Thyroid gland (tissue), 4 donors: Measurements from ENCODE around the gene SCARF1. TPM values are rescaled to one million over a fixed set of nuclear protein-coding genes. Genes with fewer than 3 reads are reported as not detected.
"Not testable (repeated sequence)": the region's sequence is repeated elsewhere in the genome, so short reads cannot be mapped to it uniquely, and the experiment has no call there.

Experiments
- DNase-seq, 2 donors: peaks; one replicate each; pipeline ENCODE4 v3.0.0-alpha.2; 2019
- H3K27ac ChIP-seq, 3 donors: fragments of 200-600 bp; sonication (generic); 1 replicate in 2 of 3; 2 replicates in 1 of 3; pipeline ENCODE4 v1.5.1; 2016 to 2019; ENCODE audit warnings: mild to moderate bottlenecking in 1 of 3, moderate library complexity in 1 of 3
- H3K27me3 ChIP-seq: fragments of 200-600 bp; sonication (generic); one replicate; pipeline ENCODE4 v1.5.1; 2019
- H3K36me3 ChIP-seq, 2 donors: fragments of 200-600 bp; sonication (generic); one replicate each; pipeline ENCODE4 v1.5.1; 2016 to 2019
- H3K4me1 ChIP-seq, 2 donors: fragments of 200-600 bp; sonication (generic); one replicate each; pipeline ENCODE4 v1.5.1; 2017 to 2019
- H3K4me3 ChIP-seq, 3 donors: fragments of 200-600 bp; sonication (generic); replicated peaks in 1 of 3; 1 replicate in 2 of 3; 2 replicates in 1 of 3; pipeline ENCODE4 v1.5.1; 2016; ENCODE audit warnings: mild to moderate bottlenecking in 1 of 3
- H3K9me3 ChIP-seq: fragments of 200-600 bp; sonication (generic); one replicate; pipeline ENCODE4 v1.5.1; 2017
- POLR2A ChIP-seq, 2 donors: fragments of 450-650 bp; IDR thresholded peaks; one replicate each; pipeline ENCODE4 v1.6.1; 2017; ENCODE audit warnings: antibody characterized with exemption in 2 of 2, mild to moderate bottlenecking in 2 of 2, moderate library complexity in 1 of 2
- WGBS, 2 donors: methylation state at CpG; one replicate each; pipeline ENCODE4 v1.1.5; 2017; 5-methylcytosine and 5-hydroxymethylcytosine counted together
- intact Hi-C: fragments of 100-400 bp; cut with DNase I; formaldehyde crosslinking; loops from one replicate; pipeline ENCODE4 v1.15.1; 2023
- total RNA-seq, 4 donors: library from RNA; depleted of rRNA; stranded (reverse); fragments of >200 nt; gene quantifications; one replicate each; pipeline ENCODE4 v1.2.3, GENCODE V29; 2016
- TF ChIP-seq, protein P1 (sequence below), 6 experiments: fragments of 200-600 bp in 3 of 6; fragments of 450-650 bp in 3 of 6; sonication (generic) in 3 of 6; IDR thresholded peaks; one replicate each; pipeline ENCODE4 v1.5.1; 2016 to 2019; ENCODE audit warnings: antibody characterized with exemption in 6 of 6, mild to moderate bottlenecking in 2 of 6, inconsistent platforms in 1 of 6, moderate library complexity in 1 of 6

Gene SCARF1
- total RNA-seq, 4 donors from 2014 or later = 31.6 to 52.0 (median 35.5) TPM

DNA sequence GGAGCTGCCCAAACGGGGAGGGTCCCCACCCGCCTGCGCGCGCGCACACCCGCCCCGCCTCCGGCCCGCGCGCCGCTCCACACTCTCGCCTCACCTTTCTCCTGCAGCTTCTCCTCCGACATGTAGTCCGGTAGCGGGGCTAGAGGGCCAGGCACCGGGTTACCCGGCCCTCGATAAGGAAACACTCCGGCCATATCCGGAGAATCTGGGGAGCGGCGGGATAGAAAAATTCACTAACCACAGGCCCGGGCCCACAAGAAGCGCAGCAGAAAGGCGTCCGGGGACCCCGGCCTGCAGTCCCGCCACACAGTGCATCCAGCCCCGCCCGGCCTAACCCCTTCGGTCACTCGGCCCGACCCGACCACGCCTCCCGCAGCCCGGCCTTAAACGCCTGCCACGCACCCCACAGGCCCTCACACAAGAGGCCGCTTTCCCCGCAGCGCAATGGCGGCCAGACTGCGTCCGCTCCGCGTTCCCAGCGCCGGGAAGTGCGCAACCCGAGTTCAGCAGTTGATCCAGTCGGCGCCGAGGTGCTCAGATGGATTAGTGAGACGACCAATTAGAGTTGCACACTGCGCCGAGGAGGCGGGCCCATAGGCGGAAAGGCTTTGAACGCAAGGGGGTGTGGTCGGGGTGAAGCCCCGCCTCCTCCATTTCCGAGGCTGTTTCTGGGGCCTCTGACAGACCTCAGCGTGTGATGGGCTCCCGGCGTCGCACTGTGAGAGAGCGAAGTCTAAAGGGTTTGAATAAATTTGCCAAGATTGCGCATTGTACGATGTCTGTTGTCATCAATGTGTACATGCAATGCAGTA, 39.1 kb upstream of the SCARF1 start, which contains the start of gene PRPF8:
Gene PRPF8, minus strand, starts transcription at position 490 of the 812 bp plus-strand sequence. Its CDS starts 296 bp downstream, at position 194.
- peak; percentile 98 to 99 for DNase-seq
- intact Hi-C loops = no loop called here
- peak; percentile 79 to 97 for TF ChIP-seq POLR2A (IDR thresholded peaks at IDR 0.05)
- TF ChIP-seq, protein P1, sequence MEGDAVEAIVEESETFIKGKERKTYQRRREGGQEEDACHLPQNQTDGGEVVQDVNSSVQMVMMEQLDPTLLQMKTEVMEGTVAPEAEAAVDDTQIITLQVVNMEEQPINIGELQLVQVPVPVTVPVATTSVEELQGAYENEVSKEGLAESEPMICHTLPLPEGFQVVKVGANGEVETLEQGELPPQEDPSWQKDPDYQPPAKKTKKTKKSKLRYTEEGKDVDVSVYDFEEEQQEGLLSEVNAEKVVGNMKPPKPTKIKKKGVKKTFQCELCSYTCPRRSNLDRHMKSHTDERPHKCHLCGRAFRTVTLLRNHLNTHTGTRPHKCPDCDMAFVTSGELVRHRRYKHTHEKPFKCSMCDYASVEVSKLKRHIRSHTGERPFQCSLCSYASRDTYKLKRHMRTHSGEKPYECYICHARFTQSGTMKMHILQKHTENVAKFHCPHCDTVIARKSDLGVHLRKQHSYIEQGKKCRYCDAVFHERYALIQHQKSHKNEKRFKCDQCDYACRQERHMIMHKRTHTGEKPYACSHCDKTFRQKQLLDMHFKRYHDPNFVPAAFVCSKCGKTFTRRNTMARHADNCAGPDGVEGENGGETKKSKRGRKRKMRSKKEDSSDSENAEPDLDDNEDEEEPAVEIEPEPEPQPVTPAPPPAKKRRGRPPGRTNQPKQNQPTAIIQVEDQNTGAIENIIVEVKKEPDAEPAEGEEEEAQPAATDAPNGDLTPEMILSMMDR (IDR thresholded peaks at IDR 0.05) = no peak
- H3K9me3 ChIP-seq = no peaks in the 10 kb centered on the region
- peaks cover 30 to 33% of the 10 kb centered on the region in 2 donors for H3K36me3 ChIP-seq
- WGBS, 2 donors = 0% methylated on average over 40 to 41 of the region's 72 CpGs
- no peaks in the 10 kb centered on the region for H3K27me3 ChIP-seq
- H3K4me1 ChIP-seq = peaks cover 8 to 15% of the 10 kb centered on the region in 2 donors
- H3K4me3 ChIP-seq = peak within 1 kb of the TSS; percentile 66 to 74 (median 67)
- peak within 1 kb of the TSS; percentile 86 to 95 (median 91) for H3K27ac ChIP-seq

DNA sequence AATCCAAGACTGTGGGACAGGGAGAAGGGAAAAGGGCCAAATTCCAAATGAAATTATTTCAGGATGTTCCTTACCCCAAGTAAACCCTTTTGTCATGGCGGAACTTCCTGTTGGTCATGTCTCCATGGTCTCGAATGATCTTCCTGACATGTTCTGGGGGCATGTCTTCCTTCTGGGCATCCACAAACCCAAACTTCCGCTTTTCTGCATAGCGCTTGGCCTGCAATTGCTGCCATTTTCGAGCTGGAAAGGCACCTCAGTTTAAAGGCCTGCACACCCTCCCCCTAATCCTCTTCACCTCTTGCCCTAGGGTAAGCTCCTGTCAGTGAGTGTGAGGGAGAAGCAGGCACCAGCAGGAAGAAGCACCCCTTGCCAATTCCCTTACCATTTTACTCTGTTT, 37.9 kb upstream of the SCARF1 start:
- Histone ChIP-seq H3K4me1 (peaks cover 8 to 15% of the 10 kb centered on the region in 2 donors), H3K4me3 (peak overlapping the region in 2 of 3 donors; percentile 66 to 74), H3K36me3 (peaks cover 41 to 44% of the 10 kb centered on the region in 2 donors), H3K27me3 (no peaks in the 10 kb centered on the region), H3K9me3 (no peaks in the 10 kb centered on the region), H3K27ac (peak overlapping the region in 1 of 3 donors; percentile 95)
- WGBS, 2 donors = 80 to 85% methylated on average over 5 of the region's 5 CpGs
- TF ChIP-seq, protein P1 (IDR thresholded peaks at IDR 0.05) = no peak
- TF ChIP-seq POLR2A (IDR thresholded peaks at IDR 0.05) = no peak
- DNase-seq = no peak
- intact Hi-C loops = no loop called here

DNA sequence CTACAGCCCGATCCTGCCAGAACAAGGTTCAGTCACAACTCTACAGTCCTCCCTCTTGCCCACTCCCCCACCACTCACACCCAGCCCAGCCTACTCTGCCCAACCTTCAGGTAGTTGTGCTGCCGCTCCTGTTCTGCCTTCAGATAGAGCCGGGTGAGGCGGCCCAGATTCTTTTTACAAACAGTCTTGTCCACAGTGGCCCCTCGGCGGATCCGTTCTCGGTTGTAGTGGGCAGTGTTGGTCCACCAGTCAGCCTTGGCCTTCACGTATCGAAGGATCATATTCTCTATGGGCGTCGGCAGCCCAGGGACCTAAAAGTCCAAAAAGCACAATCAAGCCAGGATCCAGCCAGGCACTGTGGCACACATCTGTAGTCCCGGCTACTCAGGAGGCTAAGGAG, 30.9 kb upstream of the SCARF1 start:
- H3K27me3 ChIP-seq = no peaks in the 10 kb centered on the region
- 94 to 97% methylated on average over 13 of the region's 13 CpGs for WGBS, 2 donors
- no peak for TF ChIP-seq POLR2A (IDR thresholded peaks at IDR 0.05)
- TF ChIP-seq, protein P1 (IDR thresholded peaks at IDR 0.05) = no peak
- no peaks in the 10 kb centered on the region for H3K4me1 ChIP-seq
- H3K27ac ChIP-seq = no peak overlapping the region
- intact Hi-C loops = no loop called here
- no peaks in the 10 kb centered on the region for H3K9me3 ChIP-seq
- no peak overlapping the region for H3K4me3 ChIP-seq
- DNase-seq = no peak
- peaks cover 98 to 99% of the 10 kb centered on the region in 2 donors for H3K36me3 ChIP-seq

DNA sequence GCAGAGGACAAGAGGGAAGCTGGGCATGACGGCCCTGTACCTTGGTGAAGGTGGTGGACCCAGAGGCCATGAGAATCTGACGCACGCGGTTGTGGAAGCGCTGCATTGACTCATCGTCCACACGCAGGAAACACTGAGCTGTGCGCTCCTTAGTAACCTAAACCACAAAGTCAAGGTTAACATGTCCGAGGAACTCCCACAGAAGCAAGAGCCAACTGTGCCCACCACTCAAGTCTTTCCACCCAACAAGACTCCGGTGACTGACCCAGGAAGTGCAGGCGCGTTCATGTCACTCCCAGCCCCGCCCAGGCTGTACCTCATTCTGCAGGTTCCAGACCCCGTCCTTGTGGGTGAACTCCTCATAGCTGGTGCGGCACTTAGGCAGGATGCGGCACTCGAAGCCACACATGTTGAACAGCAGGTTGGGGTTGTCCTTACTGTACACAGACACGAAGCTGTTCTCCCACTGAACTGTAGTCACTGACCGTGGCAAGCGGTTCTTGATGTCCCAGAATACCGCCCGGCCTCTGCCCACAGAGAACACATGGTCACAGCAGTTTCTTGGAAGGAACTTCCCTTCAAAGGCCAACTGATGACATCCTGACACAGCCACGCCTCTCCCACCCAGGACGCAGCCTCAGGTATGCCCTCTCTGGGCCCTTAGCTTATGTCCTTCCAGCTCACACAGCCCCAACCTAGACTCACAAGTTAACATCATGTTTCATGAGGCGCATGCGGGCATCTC, 27.7 kb upstream of the SCARF1 start:
- 91 to 93% methylated on average over 22 to 26 of the region's 26 CpGs for WGBS, 2 donors
- no peaks in the 10 kb centered on the region for H3K27me3 ChIP-seq
- peaks cover 84 to 85% of the 10 kb centered on the region in 2 donors for H3K36me3 ChIP-seq
- no peaks in the 10 kb centered on the region for H3K9me3 ChIP-seq
- no peak overlapping the region for H3K27ac ChIP-seq
- no peak for TF ChIP-seq POLR2A (IDR thresholded peaks at IDR 0.05)
- TF ChIP-seq, protein P1 (IDR thresholded peaks at IDR 0.05) = no peak
- H3K4me3 ChIP-seq = no peak overlapping the region
- DNase-seq = no peak
- H3K4me1 ChIP-seq = peaks cover 0 to 7% of the 10 kb centered on the region in 2 donors
- intact Hi-C loops = loop anchor here (5.0 kb wide), 1 partner anchor 39 kb away; the partner anchor contains the start of gene TLCD2

DNA sequence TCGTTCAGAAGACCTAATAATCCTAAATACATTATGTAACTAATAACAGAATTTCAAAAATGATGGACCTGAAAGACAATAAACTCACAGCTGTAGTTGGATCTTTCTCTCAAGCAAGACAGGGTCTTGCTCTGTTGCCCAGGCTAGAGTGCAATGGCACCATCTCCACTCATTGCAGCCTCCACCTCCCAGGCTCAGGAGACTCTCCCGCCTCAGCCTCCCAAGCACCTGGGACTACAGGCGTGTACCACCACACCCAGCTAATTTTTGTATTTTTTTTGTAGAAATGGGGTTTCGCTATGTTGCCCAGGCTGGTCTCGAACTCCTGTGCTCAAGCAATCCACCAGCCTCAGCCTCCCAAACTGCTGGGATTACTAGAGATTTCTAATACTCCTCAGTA, 18.4 kb upstream of the SCARF1 start:
- peaks cover 51 to 57% of the 10 kb centered on the region in 2 donors for H3K36me3 ChIP-seq
- H3K4me1 ChIP-seq, DNase-seq, intact Hi-C loops, H3K9me3 ChIP-seq, H3K27me3 ChIP-seq, H3K4me3 ChIP-seq, H3K27ac ChIP-seq: not testable (repeated sequence)
- 93 to 95% methylated on average over 5 of the region's 5 CpGs for WGBS, 2 donors
